Measurements from ENCODE around the gene RHBDD2.

RHBDD2 gene

GRCh38 chr7:75892634-75893272, 13.9 kb downstream of the RHBDD2 start:
- Histone ChIP-seq H3K9me2 (replicated peaks; ENCODE audit: control insufficient read depth, low read length) (no peaks in the 10 kb centered on the region), H3K4me2 (ENCODE audit: low read length) (no peak overlapping the region), H4K20me1 (ENCODE audit: control insufficient read depth, insufficient read depth, low read depth, low read length) (no peaks in the 10 kb centered on the region), H3K36me3 (ENCODE audit: control insufficient read depth, low read length) (peaks cover 4% of the 10 kb centered on the region; the same call in 1 of the 2 replicates), H3K4me1 (ENCODE audit: control insufficient read depth, low read length) (no peaks in the 10 kb centered on the region), H3K9me3 (ENCODE audit: control insufficient read depth, insufficient read depth, low read length) (no peaks in the 10 kb centered on the region), H3K79me2 (ENCODE audit: control insufficient read depth, low read length) (no peaks in the 10 kb centered on the region), H3K27ac (ENCODE audit: low read depth, low read length) (no peak overlapping the region), H3F3A (ENCODE audit: control insufficient read depth, insufficient read depth) (no peaks in the 10 kb centered on the region), H3K27me3 (ENCODE audit: control insufficient read depth, low read length) (no peaks in the 10 kb centered on the region), H3K4me3 (ENCODE audit: low read length) (no peak overlapping the region)
- no peak for TF ChIP-seq CTCF (IDR thresholded peaks at IDR 0.05; ENCODE audit: low read depth, low read length, poor library complexity, severe bottlenecking)
- TF ChIP-seq EZH2phosphoT487 (IDR thresholded peaks at IDR 0.05; ENCODE audit: borderline replicate concordance, low read length), result no peak

GRCh38 chr7:75896803-75897327, 18.0 kb downstream of the RHBDD2 start:
- Histone ChIP-seq H3K36me3 (ENCODE audit: control insufficient read depth, low read length) (no peaks in the 10 kb centered on the region), H3K4me3 (ENCODE audit: low read length) (no peak overlapping the region), H3K79me2 (ENCODE audit: control insufficient read depth, low read length) (no peaks in the 10 kb centered on the region), H3K27me3 (ENCODE audit: control insufficient read depth, low read length) (no peaks in the 10 kb centered on the region), H3K4me1 (ENCODE audit: control insufficient read depth, low read length) (no peaks in the 10 kb centered on the region), H4K20me1 (ENCODE audit: control insufficient read depth, insufficient read depth, low read depth, low read length) (no peaks in the 10 kb centered on the region), H3K4me2 (ENCODE audit: low read length) (no peak overlapping the region), H3F3A (ENCODE audit: control insufficient read depth, insufficient read depth) (no peaks in the 10 kb centered on the region), H3K9me2 (replicated peaks; ENCODE audit: control insufficient read depth, low read length) (no peaks in the 10 kb centered on the region), H3K9me3 (ENCODE audit: control insufficient read depth, insufficient read depth, low read length) (no peaks in the 10 kb centered on the region), H3K27ac (ENCODE audit: low read depth, low read length) (no peak overlapping the region)
- TF ChIP-seq EZH2phosphoT487 (IDR thresholded peaks at IDR 0.05; ENCODE audit: borderline replicate concordance, low read length) (no peak), CTCF (IDR thresholded peaks at IDR 0.05; ENCODE audit: low read depth, low read length, poor library complexity, severe bottlenecking) (no peak)

GRCh38 chr7:75900617-75901315, 21.9 kb downstream of the RHBDD2 start:
- Histone ChIP-seq H3K4me3 (ENCODE audit: low read length) (no peak overlapping the region), H3K9me2 (replicated peaks; ENCODE audit: control insufficient read depth, low read length) (no peaks in the 10 kb centered on the region), H3K9me3 (ENCODE audit: control insufficient read depth, insufficient read depth, low read length) (no peaks in the 10 kb centered on the region), H3K79me2 (ENCODE audit: control insufficient read depth, low read length) (no peaks in the 10 kb centered on the region), H3K27me3 (ENCODE audit: control insufficient read depth, low read length) (no peaks in the 10 kb centered on the region; the same call in 1 of the 2 replicates), H4K20me1 (ENCODE audit: control insufficient read depth, insufficient read depth, low read depth, low read length) (no peaks in the 10 kb centered on the region), H3K36me3 (ENCODE audit: control insufficient read depth, low read length) (no peaks in the 10 kb centered on the region), H3K27ac (ENCODE audit: low read depth, low read length) (no peak overlapping the region), H3K4me2 (ENCODE audit: low read length) (no peak overlapping the region), H3K4me1 (ENCODE audit: control insufficient read depth, low read length) (no peaks in the 10 kb centered on the region), H3F3A (ENCODE audit: control insufficient read depth, insufficient read depth) (no peaks in the 10 kb centered on the region)
- TF ChIP-seq CTCF (IDR thresholded peaks at IDR 0.05; ENCODE audit: low read depth, low read length, poor library complexity, severe bottlenecking) (no peak), EZH2phosphoT487 (IDR thresholded peaks at IDR 0.05; ENCODE audit: borderline replicate concordance, low read length) (no peak)

Measured in DOHH2 (cell line).